H9 (cell line): ENCODE data around the gene KAT8. TPM values are rescaled to one million over a fixed set of nuclear protein-coding genes. Genes with fewer than 3 reads are reported as not detected.

Experiments
- DNase-seq: peaks from one replicate; pipeline ENCODE4 v3.0.0-alpha.2; 2017
- H2AFZ ChIP-seq: one replicate; pipeline ENCODE4 v1.6.1; 2013; ENCODE audit warnings: mild to moderate bottlenecking, low read length, control low read depth, moderate library complexity
- H2AK5ac ChIP-seq: 2 replicates; pipeline ENCODE4 v1.6.1; 2013; ENCODE audit warnings: low read length, control low read depth, mixed read lengths; ENCODE audit not compliant: insufficient read length
- H2BK120ac ChIP-seq: one replicate; pipeline ENCODE4 v1.6.1; 2013; ENCODE audit warnings: low read depth, mild to moderate bottlenecking, low read length, control low read depth, inconsistent platforms; ENCODE audit not compliant: poor library complexity, severe bottlenecking
- H2BK12ac ChIP-seq: 2 replicates; pipeline ENCODE4 v1.6.1; 2013; ENCODE audit warnings: low read length, control low read depth, mixed read lengths, low read depth; ENCODE audit not compliant: insufficient read length
- H2BK15ac ChIP-seq: 2 replicates; pipeline ENCODE4 v1.6.1; 2013; ENCODE audit warnings: low read depth, low read length, control low read depth
- H2BK20ac ChIP-seq: one replicate; pipeline ENCODE4 v1.6.1; 2013; ENCODE audit warnings: low read depth, mild to moderate bottlenecking, low read length, control low read depth, inconsistent platforms; ENCODE audit not compliant: poor library complexity, severe bottlenecking
- H2BK5ac ChIP-seq: 2 replicates; pipeline ENCODE4 v1.6.1; 2013; ENCODE audit warnings: low read length, control low read depth, mixed read lengths; ENCODE audit not compliant: insufficient read length
- H3K14ac ChIP-seq: 2 replicates; pipeline ENCODE4 v1.6.1; 2013; ENCODE audit warnings: low read length, control low read depth; ENCODE audit not compliant: insufficient read depth
- H3K18ac ChIP-seq: 2 replicates; pipeline ENCODE4 v1.6.1; 2013; ENCODE audit warnings: low read depth, mild to moderate bottlenecking, mixed read lengths, low read length, control low read depth; ENCODE audit not compliant: insufficient read length
- H3K23ac ChIP-seq: 2 replicates; pipeline ENCODE4 v1.6.1; 2013; ENCODE audit warnings: low read length, control low read depth, mixed read lengths, low read depth; ENCODE audit not compliant: insufficient read length
- H3K23me2 ChIP-seq: 2 replicates; pipeline ENCODE4 v1.6.1; 2013; ENCODE audit warnings: low read depth, mild to moderate bottlenecking, mixed read lengths, low read length, control low read depth; ENCODE audit not compliant: insufficient read length, poor library complexity, severe bottlenecking
- H3K27ac ChIP-seq: 2 replicates; pipeline ENCODE4 v1.5.1; 2013; ENCODE audit warnings: low read length, control low read depth, mixed read lengths, low read depth; ENCODE audit not compliant: insufficient read length
- H3K27me3 ChIP-seq: 2 replicates; pipeline ENCODE4 v1.6.1; 2013; ENCODE audit warnings: low read length, control low read depth, inconsistent platforms; ENCODE audit not compliant: insufficient read depth
- H3K4ac ChIP-seq: 2 replicates; pipeline ENCODE4 v1.6.1; 2013; ENCODE audit warnings: low read depth, mild to moderate bottlenecking, control low read depth, inconsistent platforms, low read length, moderate library complexity
- H3K4me1 ChIP-seq: 2 replicates; pipeline ENCODE4 v1.6.1; 2013; ENCODE audit warnings: low read length, control low read depth, inconsistent platforms; ENCODE audit not compliant: insufficient read depth
- H3K4me2 ChIP-seq: 2 replicates; pipeline ENCODE4 v1.6.1; 2013; ENCODE audit warnings: low read length, control low read depth, mixed read lengths; ENCODE audit not compliant: insufficient read length, insufficient read depth
- H3K56ac ChIP-seq: 2 replicates; pipeline ENCODE4 v1.6.1; 2013; ENCODE audit warnings: low read depth, mild to moderate bottlenecking, mixed read lengths, low read length, control low read depth; ENCODE audit not compliant: insufficient read length
- H3K79me1 ChIP-seq: 2 replicates; pipeline ENCODE4 v1.6.1; 2013; ENCODE audit warnings: low read depth, mild to moderate bottlenecking, moderate library complexity, low read length, control low read depth, inconsistent platforms; ENCODE audit not compliant: insufficient read depth, poor library complexity, severe bottlenecking
- H3K79me2 ChIP-seq: 2 replicates; pipeline ENCODE4 v1.6.1; 2013; ENCODE audit warnings: low read length, control low read depth, inconsistent platforms; ENCODE audit not compliant: insufficient read depth
- H3K9ac ChIP-seq: 2 replicates; pipeline ENCODE4 v1.6.1; 2013; ENCODE audit warnings: low read length, control low read depth, mixed read lengths; ENCODE audit not compliant: insufficient read length; ENCODE audit errors: extremely low read depth
- H3K9me3 ChIP-seq: one replicate; pipeline ENCODE4 v1.6.1; 2013; ENCODE audit warnings: low read depth, low read length, inconsistent platforms; ENCODE audit not compliant: control insufficient read depth
- H3T11ph ChIP-seq: one replicate; pipeline ENCODE4 v1.6.1; 2013; ENCODE audit warnings: mild to moderate bottlenecking, low read length, control low read depth, inconsistent platforms
- H4K20me1 ChIP-seq: one replicate; pipeline ENCODE4 v1.6.1; 2013; ENCODE audit not compliant: control insufficient read depth, insufficient read length, insufficient read depth
- H4K5ac ChIP-seq: 2 replicates; pipeline ENCODE4 v1.6.1; 2013; ENCODE audit warnings: low read depth, mild to moderate bottlenecking, mixed read lengths, low read length, control low read depth; ENCODE audit not compliant: insufficient read length
- H4K8ac ChIP-seq: replicated peaks from 2 replicates; pipeline ENCODE4 v1.6.1; 2013; ENCODE audit warnings: low read length, control low read depth, mixed read lengths, low read depth; ENCODE audit not compliant: insufficient read length
- H4K91ac ChIP-seq: 2 replicates; pipeline ENCODE4 v1.6.1; 2013; ENCODE audit warnings: low read depth, mild to moderate bottlenecking, moderate library complexity, mixed read lengths, low read length, control low read depth; ENCODE audit not compliant: insufficient read length
- H3K27ac Mint-ChIP-seq, 3 experiments: 2 replicates in 2 of 3; 3 replicates in 1 of 3; pipeline ENCODE4 v1.8.0; 2020 to 2021; ENCODE audit warnings: mixed read lengths in 3 of 3, mild to moderate bottlenecking in 1 of 3, moderate library complexity in 1 of 3
- H3K27me3 Mint-ChIP-seq: 2 replicates; pipeline ENCODE4 v1.8.0; 2021; ENCODE audit warnings: low read depth, mild to moderate bottlenecking, moderate library complexity, mixed read lengths
- H3K36me3 Mint-ChIP-seq, 3 experiments: 2 replicates in 2 of 3; 3 replicates in 1 of 3; pipeline ENCODE4 v1.8.0; 2020 to 2021; ENCODE audit warnings: low read depth in 3 of 3, mixed read lengths in 3 of 3; ENCODE audit not compliant: insufficient read depth in 1 of 3
- H3K4me1 Mint-ChIP-seq, 2 experiments: 2 replicates each; pipeline ENCODE4 v1.8.0; 2020; ENCODE audit warnings: mixed read lengths in 2 of 2
- H3K4me3 Mint-ChIP-seq, 2 experiments: 2 replicates in 1 of 2; 3 replicates in 1 of 2; pipeline ENCODE4 v1.8.0; 2020 to 2021; ENCODE audit warnings: mild to moderate bottlenecking in 2 of 2, mixed read lengths in 2 of 2, moderate library complexity in 1 of 2
- H3K9me3 Mint-ChIP-seq, 2 experiments: 2 replicates in 1 of 2; 3 replicates in 1 of 2; pipeline ENCODE4 v1.8.0; 2020; ENCODE audit warnings: mild to moderate bottlenecking in 2 of 2, mixed read lengths in 2 of 2, moderate library complexity in 1 of 2
- CTCF ChIP-seq: fragments of 200-600 bp; sonication (generic); conservative IDR thresholded peaks from 3 replicates; pipeline ENCODE4 v1.8.0; 2021; ENCODE audit warnings: antibody characterized with exemption, mild to moderate bottlenecking
- WGBS: extraction: QIAGEN DNeasy Blood & Tissue Kit; methylation state at CpG from one replicate; pipeline ENCODE4 v1.1.7; 2013; ENCODE audit warnings: missing lambda C conversion rate, low lambda C conversion rate, mixed read lengths; ENCODE audit not compliant: insufficient read length; ENCODE audit errors: extremely low coverage; 5-methylcytosine and 5-hydroxymethylcytosine counted together
- total RNA-seq: library from RNA; stranded (reverse); gene quantifications from 2 replicates; pipeline ENCODE4 v1.2.1, GENCODE V29; 2021

Gene KAT8
- total RNA-seq, 1 experiment from 2014 or later = 52.1 TPM

GRCh38 chr16:31148281-31148728 is 30.8 kb downstream of the KAT8 start:
- DNase-seq = peak; percentile 74
- H3K9me3 Mint-ChIP-seq = no peaks in the 10 kb centered on the region; a peak in 1 of 5 replicates
- H3K4me3 Mint-ChIP-seq = peak overlapping the region; percentile 55 to 63; a peak in 3 of 5 replicates
- Histone ChIP-seq H3K9me3 (no peaks in the 10 kb centered on the region), H3K79me2 (no peaks in the 10 kb centered on the region), H3K23me2 (peaks cover 7% of the 10 kb centered on the region), H3K4me2 (peak overlapping the region; percentile 71), H2AFZ (no peak overlapping the region), H4K20me1 (no peaks in the 10 kb centered on the region), H3K27ac (no peak overlapping the region), H3T11ph (no peak overlapping the region), H2BK120ac (no peak overlapping the region), H3K18ac (no peak overlapping the region), H3K4me1 (no peaks in the 10 kb centered on the region; the same call in 1 of the 2 replicates), H3K27me3 (no peaks in the 10 kb centered on the region), H3K9ac (no peak overlapping the region), H3K23ac (no peak overlapping the region), H3K4ac (no peak overlapping the region), H3K56ac (no peak overlapping the region), H2BK5ac (no peak overlapping the region), H4K5ac (no peak overlapping the region), H2BK15ac (no peak overlapping the region), H4K91ac (no peak overlapping the region), H4K8ac (no peak overlapping the region), H2BK20ac (no peak overlapping the region), H2BK12ac (no peak overlapping the region), H2AK5ac (no peak overlapping the region), H3K79me1 (no peaks in the 10 kb centered on the region), H3K14ac (peak overlapping the region; percentile 21)
- H3K27me3 Mint-ChIP-seq = peaks cover 45% of the 10 kb centered on the region
- no CpG with 5 or more reads among the region's 40 CpGs for WGBS
- H3K27ac Mint-ChIP-seq = no peak overlapping the region
- H3K36me3 Mint-ChIP-seq = no peaks in the 10 kb centered on the region
- H3K4me1 Mint-ChIP-seq = peaks cover 18 to 44% of the 10 kb centered on the region in 2 experiments
- TF ChIP-seq CTCF = no peak
